Measurements from ENCODE around the gene ZNF648. TPM values are rescaled to one million over a fixed set of nuclear protein-coding genes. Genes with fewer than 3 reads are reported as not detected.

Gene ZNF648
- total RNA-seq, 1 experiment from 2014 or later = not detected

DNA sequence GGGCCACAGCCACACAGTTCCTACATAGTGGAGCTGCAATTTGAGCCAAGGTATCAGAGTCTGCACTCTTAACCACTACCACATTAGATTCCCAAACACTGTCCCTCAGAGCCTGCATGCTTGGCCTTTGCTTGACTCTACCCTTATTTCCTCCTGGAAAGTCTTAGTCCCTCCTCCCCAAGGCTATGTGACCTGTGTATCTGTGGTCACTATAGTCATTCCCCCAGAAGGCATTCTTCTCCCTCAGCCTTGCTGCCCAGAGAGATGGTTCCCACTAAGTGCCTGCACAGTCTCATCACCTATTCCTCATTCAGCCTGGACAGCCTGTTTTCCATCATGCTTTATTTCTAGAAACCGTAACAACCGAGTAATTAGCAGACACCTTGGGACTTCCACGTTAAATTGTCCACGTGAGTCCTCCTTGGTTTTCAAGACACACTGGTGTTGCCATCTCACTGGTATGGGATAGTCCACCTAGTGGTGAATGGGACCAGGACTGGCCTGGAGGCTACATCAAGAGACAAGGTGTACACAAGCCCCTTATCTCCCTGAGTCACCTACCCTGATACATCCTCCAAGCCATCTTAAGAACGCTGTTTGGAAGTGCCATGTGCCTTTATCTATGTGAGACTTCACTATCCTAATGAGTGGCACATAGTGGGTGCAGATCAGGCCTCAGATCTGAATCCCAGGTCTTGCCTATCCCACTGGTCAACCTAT, 3.8 kb upstream of the ZNF648 start:
- ChIA-PET POLR2A (ENCODE audit: low non-redundant PET) (interaction anchor here (0.6 kb wide), 1 partner anchor 1618 kb away, joined by 3 read pairs; no protein-coding TSS in a partner anchor), CTCF (interaction anchor here (0.6 kb wide), 1 partner anchor 587 kb away, joined by 6 read pairs; no protein-coding TSS in a partner anchor)
- Histone ChIP-seq H3K27ac (ENCODE audit: low read depth, low read length, poor library complexity, severe bottlenecking) (no peak overlapping the region), H3K9me3 (ENCODE audit: low read depth, low read length, poor library complexity, severe bottlenecking) (no peaks in the 10 kb centered on the region), H3K27me3 (replicated peaks; ENCODE audit: insufficient read depth, low read depth, low read length, poor library complexity) (peaks cover 7% of the 10 kb centered on the region), H3K4me3 (ENCODE audit: low read depth, low read length, poor library complexity, severe bottlenecking) (no peak overlapping the region), H3K36me3 (ENCODE audit: insufficient read depth, low read length, poor library complexity, severe bottlenecking) (no peaks in the 10 kb centered on the region), H3K4me1 (ENCODE audit: insufficient read depth, low read length, poor library complexity, severe bottlenecking) (no peaks in the 10 kb centered on the region)
- DNase-seq (ENCODE audit: low spot score) = no peak
- BruUV-seq (replicated peaks) = no TSS peak
- intact Hi-C loops (cut with micrococcal nuclease; ENCODE audit: unreplicated experiment) = no loop called here
- TF ChIP-seq, protein P1, sequence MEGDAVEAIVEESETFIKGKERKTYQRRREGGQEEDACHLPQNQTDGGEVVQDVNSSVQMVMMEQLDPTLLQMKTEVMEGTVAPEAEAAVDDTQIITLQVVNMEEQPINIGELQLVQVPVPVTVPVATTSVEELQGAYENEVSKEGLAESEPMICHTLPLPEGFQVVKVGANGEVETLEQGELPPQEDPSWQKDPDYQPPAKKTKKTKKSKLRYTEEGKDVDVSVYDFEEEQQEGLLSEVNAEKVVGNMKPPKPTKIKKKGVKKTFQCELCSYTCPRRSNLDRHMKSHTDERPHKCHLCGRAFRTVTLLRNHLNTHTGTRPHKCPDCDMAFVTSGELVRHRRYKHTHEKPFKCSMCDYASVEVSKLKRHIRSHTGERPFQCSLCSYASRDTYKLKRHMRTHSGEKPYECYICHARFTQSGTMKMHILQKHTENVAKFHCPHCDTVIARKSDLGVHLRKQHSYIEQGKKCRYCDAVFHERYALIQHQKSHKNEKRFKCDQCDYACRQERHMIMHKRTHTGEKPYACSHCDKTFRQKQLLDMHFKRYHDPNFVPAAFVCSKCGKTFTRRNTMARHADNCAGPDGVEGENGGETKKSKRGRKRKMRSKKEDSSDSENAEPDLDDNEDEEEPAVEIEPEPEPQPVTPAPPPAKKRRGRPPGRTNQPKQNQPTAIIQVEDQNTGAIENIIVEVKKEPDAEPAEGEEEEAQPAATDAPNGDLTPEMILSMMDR (conservative IDR thresholded peaks at IDR 0.05; ENCODE audit: low read depth, low read length) = no peak
- TF ChIP-seq EZH2 (IDR thresholded peaks at IDR 0.05; ENCODE audit: borderline replicate concordance, low read depth, low read length, poor library complexity, severe bottlenecking) = no peak

DNA sequence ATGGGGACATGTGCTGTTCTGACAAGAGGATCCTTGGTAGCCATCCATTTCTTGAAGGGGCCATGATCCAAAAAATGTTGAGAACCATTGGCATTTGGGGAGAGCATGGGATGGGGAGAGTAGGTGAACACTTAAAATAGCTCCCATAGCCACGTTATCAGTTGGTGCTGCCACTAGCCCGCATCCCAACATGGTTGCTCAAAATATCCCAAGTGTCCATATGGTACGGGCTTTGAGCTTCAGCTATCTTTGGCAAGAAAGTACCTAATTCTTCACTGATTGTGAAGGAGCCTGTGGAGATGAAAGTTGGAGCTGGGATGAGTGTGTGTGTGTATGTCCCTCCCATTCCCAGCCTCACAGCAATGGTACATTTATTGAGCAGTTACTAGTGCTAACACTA, 3.1 kb upstream of the ZNF648 start:
- no TSS peak for BruUV-seq (replicated peaks)
- Histone ChIP-seq H3K27me3 (replicated peaks; ENCODE audit: insufficient read depth, low read depth, low read length, poor library complexity) (peaks cover 13% of the 10 kb centered on the region), H3K27ac (ENCODE audit: low read depth, low read length, poor library complexity, severe bottlenecking) (no peak overlapping the region), H3K36me3 (ENCODE audit: insufficient read depth, low read length, poor library complexity, severe bottlenecking) (no peaks in the 10 kb centered on the region), H3K4me1 (ENCODE audit: insufficient read depth, low read length, poor library complexity, severe bottlenecking) (no peaks in the 10 kb centered on the region), H3K4me3 (ENCODE audit: low read depth, low read length, poor library complexity, severe bottlenecking) (no peak overlapping the region), H3K9me3 (ENCODE audit: low read depth, low read length, poor library complexity, severe bottlenecking) (no peaks in the 10 kb centered on the region)
- POLR2A ChIA-PET (ENCODE audit: low non-redundant PET) = interaction anchor here (0.6 kb wide), 1 partner anchor 1617 kb away, joined by 3 read pairs; no protein-coding TSS in a partner anchor
- CTCF ChIA-PET = no interaction called here
- no peak for DNase-seq (ENCODE audit: low spot score)
- intact Hi-C loops (cut with micrococcal nuclease; ENCODE audit: unreplicated experiment) = no loop called here
- TF ChIP-seq, protein P1 (conservative IDR thresholded peaks at IDR 0.05; ENCODE audit: low read depth, low read length) = no peak
- TF ChIP-seq EZH2 (IDR thresholded peaks at IDR 0.05; ENCODE audit: borderline replicate concordance, low read depth, low read length, poor library complexity, severe bottlenecking) = no peak

DNA sequence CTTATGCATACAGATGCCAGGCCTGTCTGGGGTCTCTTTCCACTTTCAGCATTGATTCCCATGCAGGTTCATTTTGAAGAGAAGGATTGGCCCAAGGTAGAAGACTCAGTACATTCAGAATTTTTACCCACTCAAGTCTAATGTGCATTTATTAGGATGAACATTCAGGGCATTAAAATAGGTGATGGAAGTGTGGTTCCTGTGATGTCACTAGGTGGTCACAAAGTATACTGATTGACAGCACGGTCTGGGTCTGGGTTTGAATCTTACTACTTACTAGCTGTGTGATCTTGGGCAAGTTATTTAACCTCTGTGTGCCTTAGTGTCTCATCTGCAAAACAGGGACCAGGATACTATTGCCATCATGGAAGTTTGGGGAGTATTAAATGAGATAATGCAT, 711 bp upstream of the ZNF648 start:
- no peak overlapping the region for H3K27ac ChIP-seq (ENCODE audit: low read depth, low read length, poor library complexity, severe bottlenecking)
- no peak overlapping the region for H3K4me3 ChIP-seq (ENCODE audit: low read depth, low read length, poor library complexity, severe bottlenecking)
- peaks cover 36% of the 10 kb centered on the region for H3K27me3 ChIP-seq (replicated peaks; ENCODE audit: insufficient read depth, low read depth, low read length, poor library complexity)
- ChIA-PET POLR2A (ENCODE audit: low non-redundant PET) (no interaction called here), CTCF (no interaction called here)
- no TSS peak for BruUV-seq (replicated peaks)
- no peak for DNase-seq (ENCODE audit: low spot score)
- intact Hi-C loops (cut with micrococcal nuclease; ENCODE audit: unreplicated experiment) = no loop called here
- no peak for TF ChIP-seq EZH2 (IDR thresholded peaks at IDR 0.05; ENCODE audit: borderline replicate concordance, low read depth, low read length, poor library complexity, severe bottlenecking)
- TF ChIP-seq, protein P1 (conservative IDR thresholded peaks at IDR 0.05; ENCODE audit: low read depth, low read length) = no peak
- no peaks in the 10 kb centered on the region for H3K4me1 ChIP-seq (ENCODE audit: insufficient read depth, low read length, poor library complexity, severe bottlenecking)
- H3K9me3 ChIP-seq (ENCODE audit: low read depth, low read length, poor library complexity, severe bottlenecking) = no peaks in the 10 kb centered on the region
- no peaks in the 10 kb centered on the region for H3K36me3 ChIP-seq (ENCODE audit: insufficient read depth, low read length, poor library complexity, severe bottlenecking)

Measured in A673 (cell line).